ENCODE results near the gene DISP2.

DISP2 gene

GRCh38 chr15:40332113-40332781, 25.8 kb upstream of the DISP2 start:
- Histone ChIP-seq H3K79me2 (ENCODE audit: insufficient read depth, low read length) (peaks cover 58% of the 10 kb centered on the region), H3K4me3 (ENCODE audit: low read length, poor library complexity, severe bottlenecking) (no peak overlapping the region), H3K9me2 (replicated peaks; ENCODE audit: low read depth, low read length) (no peaks in the 10 kb centered on the region), H4K20me1 (ENCODE audit: insufficient read depth, low read length, poor library complexity, severe bottlenecking) (no peaks in the 10 kb centered on the region), H3F3A (ENCODE audit: low read depth) (0 out of 2 replicates have a peak, but pooled peaks cover 8% of the 10 kb centered on the region), H3K36me3 (ENCODE audit: insufficient read depth, low read length) (peaks cover 3% of the 10 kb centered on the region; the same call in 1 of the 2 replicates), H2AFZ (ENCODE audit: low read length) (no peak overlapping the region), H3K4me2 (ENCODE audit: low read depth, low read length, poor library complexity, severe bottlenecking) (peak overlapping the region; percentile 79), H3K4me1 (ENCODE audit: insufficient read depth, low read length, poor library complexity, severe bottlenecking) (peaks cover 96% of the 10 kb centered on the region), H3K27me3 (ENCODE audit: insufficient read depth, low read length, poor library complexity, severe bottlenecking) (no peaks in the 10 kb centered on the region), H3K9me3 (ENCODE audit: insufficient read depth, low read depth, low read length) (no peaks in the 10 kb centered on the region), H3K9ac (ENCODE audit: low read depth, low read length, poor library complexity, severe bottlenecking) (peak overlapping the region; percentile 86)
- TF ChIP-seq EZH2phosphoT487 (IDR thresholded peaks at IDR 0.05; ENCODE audit: borderline replicate concordance) (no peak), CTCF (conservative IDR thresholded peaks at IDR 0.05; ENCODE audit: low read length) (no peak)

- H4K20me1 ChIP-seq (ENCODE audit: insufficient read depth, low read length, poor library complexity, severe bottlenecking): no peaks in the 10 kb centered on the region
- H2AFZ ChIP-seq (ENCODE audit: low read length): peak overlapping the region; percentile 5; the same call in 1 of the 2 replicates
- H3K9me3 ChIP-seq (ENCODE audit: insufficient read depth, low read depth, low read length): no peaks in the 10 kb centered on the region
- H3K9ac ChIP-seq (ENCODE audit: low read depth, low read length, poor library complexity, severe bottlenecking): peak overlapping the region; percentile 86
- no peaks in the 10 kb centered on the region for H3K27me3 ChIP-seq (ENCODE audit: insufficient read depth, low read length, poor library complexity, severe bottlenecking)
- peak overlapping the region; percentile 71 for H3K4me3 ChIP-seq (ENCODE audit: low read length, poor library complexity, severe bottlenecking)
- peaks cover 82% of the 10 kb centered on the region for H3K4me1 ChIP-seq (ENCODE audit: insufficient read depth, low read length, poor library complexity, severe bottlenecking)
- no peaks in the 10 kb centered on the region for H3K9me2 ChIP-seq (replicated peaks; ENCODE audit: low read depth, low read length)
- H3K4me2 ChIP-seq (ENCODE audit: low read depth, low read length, poor library complexity, severe bottlenecking): peak overlapping the region; percentile 79
- H3K36me3 ChIP-seq (ENCODE audit: insufficient read depth, low read length): peaks cover 3% of the 10 kb centered on the region; the same call in 1 of the 2 replicates
- 0 out of 2 replicates have a peak, but pooled peaks cover 3% of the 10 kb centered on the region for H3F3A ChIP-seq (ENCODE audit: low read depth)
- TF ChIP-seq CTCF (conservative IDR thresholded peaks at IDR 0.05; ENCODE audit: low read length): no peak
- TF ChIP-seq EZH2phosphoT487 (IDR thresholded peaks at IDR 0.05; ENCODE audit: borderline replicate concordance): no peak
- peaks cover 43% of the 10 kb centered on the region for H3K79me2 ChIP-seq (ENCODE audit: insufficient read depth, low read length)
These were observed 24.0 kb upstream of the DISP2 start for GRCh38 chr15:40333922-40334492.

- H3K4me3 ChIP-seq (ENCODE audit: low read length, poor library complexity, severe bottlenecking): peak overlapping the region; percentile 71
- H3K36me3 ChIP-seq (ENCODE audit: insufficient read depth, low read length): peaks cover 3% of the 10 kb centered on the region; the same call in 1 of the 2 replicates
These were observed 23.5 kb upstream of the DISP2 start for GRCh38 chr15:40334541-40334940.

More at GRCh38 chr15:40334541-40334940, 23.5 kb upstream of the DISP2 start:
- TF ChIP-seq CTCF (conservative IDR thresholded peaks at IDR 0.05; ENCODE audit: low read length) (no peak), EZH2phosphoT487 (IDR thresholded peaks at IDR 0.05; ENCODE audit: borderline replicate concordance) (no peak)
- Histone ChIP-seq H4K20me1 (ENCODE audit: insufficient read depth, low read length, poor library complexity, severe bottlenecking) (no peaks in the 10 kb centered on the region), H3K27me3 (ENCODE audit: insufficient read depth, low read length, poor library complexity, severe bottlenecking) (no peaks in the 10 kb centered on the region), H3F3A (ENCODE audit: low read depth) (0 out of 2 replicates have a peak, but pooled peaks cover 3% of the 10 kb centered on the region), H3K9me3 (ENCODE audit: insufficient read depth, low read depth, low read length) (no peaks in the 10 kb centered on the region), H3K79me2 (ENCODE audit: insufficient read depth, low read length) (peaks cover 38% of the 10 kb centered on the region), H2AFZ (ENCODE audit: low read length) (no peak overlapping the region), H3K9me2 (replicated peaks; ENCODE audit: low read depth, low read length) (no peaks in the 10 kb centered on the region), H3K9ac (ENCODE audit: low read depth, low read length, poor library complexity, severe bottlenecking) (peak overlapping the region; percentile 86), H3K4me1 (ENCODE audit: insufficient read depth, low read length, poor library complexity, severe bottlenecking) (peaks cover 76% of the 10 kb centered on the region), H3K4me2 (ENCODE audit: low read depth, low read length, poor library complexity, severe bottlenecking) (peak overlapping the region; percentile 79)
